HepG2 (cell line): ENCODE data around the gene RPGRIP1. TPM values are rescaled to one million over a fixed set of nuclear protein-coding genes. Genes with fewer than 3 reads are reported as not detected.

Source experiments
- CREB1 ChIP-seq, 2 experiments: fragments of 450-650 bp in 1 of 2; IDR thresholded peaks; 2 replicates each; pipeline ENCODE4 v1.6.1; 2016 to 2017; ENCODE audit warnings: control low read depth in 1 of 2, mild to moderate bottlenecking in 1 of 2, missing compliant biosample characterization in 1 of 2, missing genetic modification characterization in 1 of 2
- ERF ChIP-seq: IDR thresholded peaks from 2 replicates; pipeline ENCODE4 v1.6.1; 2018; ENCODE audit warnings: missing biosample characterization, missing genetic modification reagents
- ESRRA ChIP-seq: sonication (generic); formaldehyde crosslinking; IDR thresholded peaks from 2 replicates; pipeline ENCODE4 v1.5.1; 2020; ENCODE audit warnings: mild to moderate bottlenecking, low read depth, missing genetic modification reagents
- FOXP1 ChIP-seq, 2 experiments: fragments of 450-650 bp in 1 of 2; IDR thresholded peaks; 2 replicates each; pipeline ENCODE4 v1.6.1; 2017 to 2018; ENCODE audit warnings: antibody characterized with exemption in 1 of 2
- HIVEP1 ChIP-seq: sonication (generic); formaldehyde crosslinking; IDR thresholded peaks from 2 replicates; pipeline ENCODE4 v1.4.0; 2020; ENCODE audit warnings: mild to moderate bottlenecking, missing genetic modification reagents
- NR2F6 ChIP-seq, 2 experiments: IDR thresholded peaks; 2 replicates each; pipeline ENCODE4 v1.6.1; 2016; ENCODE audit warnings: antibody characterized with exemption in 1 of 2, mild to moderate bottlenecking in 1 of 2
- PHF8 ChIP-seq: sonication (generic); formaldehyde crosslinking; IDR thresholded peaks from 2 replicates; pipeline ENCODE4 v1.5.0; 2020; ENCODE audit warnings: missing genetic modification reagents
- REPIN1 ChIP-seq: sonication (generic); formaldehyde crosslinking; IDR thresholded peaks from 2 replicates; pipeline ENCODE4 v1.8.0; 2022; ENCODE audit warnings: missing genetic modification reagents, low read depth, mild to moderate bottlenecking, borderline replicate concordance
- RFX3 ChIP-seq: IDR thresholded peaks from 2 replicates; pipeline ENCODE4 v1.6.1; 2016; ENCODE audit warnings: missing biosample characterization, missing genetic modification reagents
- RXRA ChIP-seq: sonication (generic); formaldehyde crosslinking; IDR thresholded peaks from 2 replicates; pipeline ENCODE4 v1.5.1; 2020; ENCODE audit warnings: missing genetic modification reagents
- TRIM24 ChIP-seq: sonication (generic); formaldehyde crosslinking; IDR thresholded peaks from 2 replicates; pipeline ENCODE4 v1.8.0; 2022; ENCODE audit warnings: mild to moderate bottlenecking, missing genetic modification reagents
- ZC3H4 ChIP-seq: sonication (generic); formaldehyde crosslinking; IDR thresholded peaks from 2 replicates; pipeline ENCODE4 v1.4.0; 2020; ENCODE audit warnings: missing genetic modification reagents, borderline replicate concordance
- ZNF232 ChIP-seq: sonication (generic); formaldehyde crosslinking; IDR thresholded peaks from 2 replicates; pipeline ENCODE4 v1.4.0; 2020; ENCODE audit warnings: missing genetic modification reagents, borderline replicate concordance
- ZNF709 ChIP-seq: sonication (generic); formaldehyde crosslinking; IDR thresholded peaks from 2 replicates; pipeline ENCODE4 v1.5.0; 2020; ENCODE audit warnings: mild to moderate bottlenecking, missing genetic modification reagents
- ZNF749 ChIP-seq: sonication (generic); formaldehyde crosslinking; IDR thresholded peaks from 2 replicates; pipeline ENCODE4 v1.8.0; 2022; ENCODE audit warnings: mild to moderate bottlenecking, missing genetic modification reagents, moderate library complexity, borderline replicate concordance
- ZNF75D ChIP-seq: sonication (generic); formaldehyde crosslinking; IDR thresholded peaks from 2 replicates; pipeline ENCODE4 v1.8.1; 2023; ENCODE audit warnings: missing genetic modification reagents, mild to moderate bottlenecking, borderline replicate concordance
- ZNF777 ChIP-seq: sonication (generic); formaldehyde crosslinking; IDR thresholded peaks from 2 replicates; pipeline ENCODE4 v1.4.0; 2020; ENCODE audit warnings: missing genetic modification reagents
- ZNF841 ChIP-seq: sonication (generic); formaldehyde crosslinking; IDR thresholded peaks from 2 replicates; pipeline ENCODE4 v1.8.1; 2023; ENCODE audit warnings: missing genetic modification reagents, borderline replicate concordance
- polyA plus RNA-seq, 8 experiments: library from polyadenylated mRNA; depleted of rRNA in 3 of 8; stranded (reverse) in 7 of 8; unstranded in 1 of 8; fragments of >200 nt; fragmentation: Illumina TruSeq in 4 of 8; extraction: Trizol in 4 of 8; gene quantifications; 2 replicates each; pipeline versions ENCODE4 v1.2.1 to v1.2.3, GENCODE V29; 2011 to 2016; ENCODE audit warnings: low read depth in 4 of 8, missing spikeins in 1 of 8, mixed read lengths in 1 of 8; ENCODE audit not compliant: insufficient read depth in 1 of 8
- total RNA-seq, 5 experiments: library from RNA; depleted of rRNA; stranded (reverse); fragments of >200 nt; fragmentation: Illumina TruSeq; extraction: Trizol; gene quantifications; 2 replicates each; pipeline ENCODE4 v1.2.3, GENCODE V29; 2016; ENCODE audit warnings: low read depth in 1 of 5
- TF ChIP-seq, protein P1 (sequence below): IDR thresholded peaks from 2 replicates; pipeline ENCODE4 v1.6.1; 2016; ENCODE audit warnings: mild to moderate bottlenecking
- TF ChIP-seq, protein P2 (sequence below): sonication (generic); formaldehyde crosslinking; IDR thresholded peaks from 2 replicates; pipeline ENCODE4 v1.4.0; 2020; ENCODE audit warnings: missing genetic modification reagents
- TF ChIP-seq, protein P3 (sequence below): sonication (generic); formaldehyde crosslinking; IDR thresholded peaks from 2 replicates; pipeline ENCODE4 v1.5.1; 2020; ENCODE audit warnings: missing genetic modification reagents, mild to moderate bottlenecking, borderline replicate concordance
- TF ChIP-seq, protein P4 (sequence below), 2 experiments: sonication (generic) in 1 of 2; formaldehyde crosslinking in 1 of 2; IDR thresholded peaks; 2 replicates each; pipeline versions ENCODE4 v1.4.0 to v1.6.1; 2018 to 2020; ENCODE audit warnings: missing genetic modification reagents in 2 of 2, borderline replicate concordance in 1 of 2, low read depth in 1 of 2, mild to moderate bottlenecking in 1 of 2, missing biosample characterization in 1 of 2

RPGRIP1 gene
- total and polyA plus RNA-seq, 2 of the 13 experiments (the other 11 are each of a cell fraction or from before 2014, with no cell fraction given): 0.13 to 1.1 TPM

DNA sequence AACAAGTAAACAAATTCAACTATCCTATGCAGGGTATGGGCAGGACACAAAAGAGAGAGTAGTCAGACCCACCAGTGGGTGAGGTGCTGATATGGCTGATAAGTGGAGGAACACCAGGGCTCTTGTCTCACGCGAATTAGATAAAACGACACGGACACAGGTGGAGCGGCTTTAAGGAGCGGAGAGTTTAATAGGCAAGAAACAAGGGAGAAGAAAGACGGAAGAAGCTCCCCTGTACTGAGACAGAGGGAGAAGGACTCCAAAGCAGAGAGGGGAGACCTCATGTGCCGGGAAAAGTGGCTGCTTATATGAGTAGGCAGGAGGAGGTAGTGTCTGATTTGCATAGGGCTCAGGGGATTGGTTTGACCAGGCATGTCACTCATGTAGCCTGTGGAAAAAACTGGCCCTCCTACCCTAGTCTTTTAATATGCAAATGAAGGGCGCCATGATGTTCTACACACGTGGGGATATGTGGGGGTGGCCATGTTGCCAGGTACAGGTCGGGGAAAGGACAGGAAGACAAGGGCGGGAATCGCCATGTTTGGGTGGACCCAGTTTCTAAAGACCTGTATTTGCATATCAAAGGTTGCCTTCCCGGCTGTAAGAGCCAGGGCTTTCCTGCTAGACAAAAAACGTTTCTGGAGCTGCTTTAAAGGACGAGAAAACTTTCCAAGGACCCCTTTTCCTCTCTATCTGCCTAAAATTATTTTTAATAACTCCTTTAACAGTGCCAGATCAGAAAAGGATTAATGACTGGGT is 28.8 kb downstream of the RPGRIP1 start (continued):
- TF ChIP-seq, protein P1, sequence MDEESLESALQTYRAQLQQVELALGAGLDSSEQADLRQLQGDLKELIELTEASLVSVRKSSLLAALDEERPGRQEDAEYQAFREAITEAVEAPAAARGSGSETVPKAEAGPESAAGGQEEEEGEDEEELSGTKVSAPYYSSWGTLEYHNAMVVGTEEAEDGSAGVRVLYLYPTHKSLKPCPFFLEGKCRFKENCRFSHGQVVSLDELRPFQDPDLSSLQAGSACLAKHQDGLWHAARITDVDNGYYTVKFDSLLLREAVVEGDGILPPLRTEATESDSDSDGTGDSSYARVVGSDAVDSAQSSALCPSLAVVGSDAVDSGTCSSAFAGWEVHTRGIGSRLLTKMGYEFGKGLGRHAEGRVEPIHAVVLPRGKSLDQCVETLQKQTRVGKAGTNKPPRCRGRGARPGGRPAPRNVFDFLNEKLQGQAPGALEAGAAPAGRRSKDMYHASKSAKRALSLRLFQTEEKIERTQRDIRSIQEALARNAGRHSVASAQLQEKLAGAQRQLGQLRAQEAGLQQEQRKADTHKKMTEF (CRISPR knock-in tag): peak; percentile 77; the same call in 1 of the 2 replicates
- TF ChIP-seq, protein P2, sequence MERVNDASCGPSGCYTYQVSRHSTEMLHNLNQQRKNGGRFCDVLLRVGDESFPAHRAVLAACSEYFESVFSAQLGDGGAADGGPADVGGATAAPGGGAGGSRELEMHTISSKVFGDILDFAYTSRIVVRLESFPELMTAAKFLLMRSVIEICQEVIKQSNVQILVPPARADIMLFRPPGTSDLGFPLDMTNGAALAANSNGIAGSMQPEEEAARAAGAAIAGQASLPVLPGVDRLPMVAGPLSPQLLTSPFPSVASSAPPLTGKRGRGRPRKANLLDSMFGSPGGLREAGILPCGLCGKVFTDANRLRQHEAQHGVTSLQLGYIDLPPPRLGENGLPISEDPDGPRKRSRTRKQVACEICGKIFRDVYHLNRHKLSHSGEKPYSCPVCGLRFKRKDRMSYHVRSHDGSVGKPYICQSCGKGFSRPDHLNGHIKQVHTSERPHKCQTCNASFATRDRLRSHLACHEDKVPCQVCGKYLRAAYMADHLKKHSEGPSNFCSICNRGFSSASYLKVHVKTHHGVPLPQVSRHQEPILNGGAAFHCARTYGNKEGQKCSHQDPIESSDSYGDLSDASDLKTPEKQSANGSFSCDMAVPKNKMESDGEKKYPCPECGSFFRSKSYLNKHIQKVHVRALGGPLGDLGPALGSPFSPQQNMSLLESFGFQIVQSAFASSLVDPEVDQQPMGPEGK (CRISPR knock-in tag): peak; percentile 45; the same call in 1 of the 2 replicates
- TF ChIP-seq ESRRA (CRISPR knock-in tag): peak; percentile 83; the same call in 1 of the 2 replicates
- 0 out of 2 replicates have a peak, but pooled peaks have one; percentile 13 for TF ChIP-seq ZNF777 (CRISPR knock-in tag)
- peak; percentile 83; the same call in 1 of the 2 replicates for TF ChIP-seq ERF (CRISPR knock-in tag)
- TF ChIP-seq, protein P3, sequence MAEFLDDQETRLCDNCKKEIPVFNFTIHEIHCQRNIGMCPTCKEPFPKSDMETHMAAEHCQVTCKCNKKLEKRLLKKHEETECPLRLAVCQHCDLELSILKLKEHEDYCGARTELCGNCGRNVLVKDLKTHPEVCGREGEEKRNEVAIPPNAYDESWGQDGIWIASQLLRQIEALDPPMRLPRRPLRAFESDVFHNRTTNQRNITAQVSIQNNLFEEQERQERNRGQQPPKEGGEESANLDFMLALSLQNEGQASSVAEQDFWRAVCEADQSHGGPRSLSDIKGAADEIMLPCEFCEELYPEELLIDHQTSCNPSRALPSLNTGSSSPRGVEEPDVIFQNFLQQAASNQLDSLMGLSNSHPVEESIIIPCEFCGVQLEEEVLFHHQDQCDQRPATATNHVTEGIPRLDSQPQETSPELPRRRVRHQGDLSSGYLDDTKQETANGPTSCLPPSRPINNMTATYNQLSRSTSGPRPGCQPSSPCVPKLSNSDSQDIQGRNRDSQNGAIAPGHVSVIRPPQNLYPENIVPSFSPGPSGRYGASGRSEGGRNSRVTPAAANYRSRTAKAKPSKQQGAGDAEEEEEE (CRISPR knock-in tag): 0 out of 2 replicates have a peak, but pooled peaks have one; percentile 15
- no peak for TF ChIP-seq HIVEP1 (CRISPR knock-in tag)
- TF ChIP-seq ZNF709 (CRISPR knock-in tag): no peak
- TF ChIP-seq ZC3H4 (CRISPR knock-in tag): no peak
- TF ChIP-seq ZNF232 (CRISPR knock-in tag): peak; percentile 15; the same call in 1 of the 2 replicates
- no peak for TF ChIP-seq ZNF749
- TF ChIP-seq NR2F6 (IDR thresholded peaks at IDR 0.05): 0 out of 2 replicates have a peak, but pooled peaks have one; percentile 13
- TF ChIP-seq NR2F6 (CRISPR knock-in tag; IDR thresholded peaks at IDR 0.05): no peak; the same call in 1 of the 2 replicates
- TF ChIP-seq RFX3 (CRISPR knock-in tag): no peak
- TF ChIP-seq REPIN1: peak; percentile 42; the same call in 1 of the 2 replicates
- no peak for TF ChIP-seq TRIM24 (CRISPR knock-in tag)
- peak; percentile 64; the same call in 1 of the 2 replicates for TF ChIP-seq PHF8 (CRISPR knock-in tag)
- TF ChIP-seq ZNF841 (CRISPR knock-in tag): no peak
- TF ChIP-seq RXRA (CRISPR knock-in tag): peak; percentile 87
- TF ChIP-seq ZNF75D (CRISPR knock-in tag): no peak
- no peak for TF ChIP-seq FOXP1 (IDR thresholded peaks at IDR 0.05)
- TF ChIP-seq FOXP1 (CRISPR knock-in tag; IDR thresholded peaks at IDR 0.05): no peak
- TF ChIP-seq CREB1 (IDR thresholded peaks at IDR 0.05): peak; percentile 70
- TF ChIP-seq CREB1 (CRISPR knock-in tag; IDR thresholded peaks at IDR 0.05): peak; percentile 85; the same call in 1 of the 2 replicates
- TF ChIP-seq, protein P4, sequence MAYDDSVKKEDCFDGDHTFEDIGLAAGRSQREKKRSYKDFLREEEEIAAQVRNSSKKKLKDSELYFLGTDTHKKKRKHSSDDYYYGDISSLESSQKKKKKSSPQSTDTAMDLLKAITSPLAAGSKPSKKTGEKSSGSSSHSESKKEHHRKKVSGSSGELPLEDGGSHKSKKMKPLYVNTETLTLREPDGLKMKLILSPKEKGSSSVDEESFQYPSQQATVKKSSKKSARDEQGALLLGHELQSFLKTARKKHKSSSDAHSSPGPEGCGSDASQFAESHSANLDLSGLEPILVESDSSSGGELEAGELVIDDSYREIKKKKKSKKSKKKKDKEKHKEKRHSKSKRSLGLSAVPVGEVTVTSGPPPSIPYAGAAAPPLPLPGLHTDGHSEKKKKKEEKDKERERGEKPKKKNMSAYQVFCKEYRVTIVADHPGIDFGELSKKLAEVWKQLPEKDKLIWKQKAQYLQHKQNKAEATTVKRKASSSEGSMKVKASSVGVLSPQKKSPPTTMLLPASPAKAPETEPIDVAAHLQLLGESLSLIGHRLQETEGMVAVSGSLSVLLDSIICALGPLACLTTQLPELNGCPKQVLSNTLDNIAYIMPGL (CRISPR knock-in tag; IDR thresholded peaks at IDR 0.05; ENCODE audit: borderline replicate concordance in 1 of 2, low read depth in 1 of 2): peak; percentile 32 to 59
